Measurements from ENCODE around the gene EEIG2.

GRCh38 chr1:108557296-108557695 is 2.6 kb upstream of the EEIG2 start:
- no peak for TF ChIP-seq POLR2AphosphoS5 (IDR thresholded peaks at IDR 0.05)
- TF ChIP-seq, protein P1, sequence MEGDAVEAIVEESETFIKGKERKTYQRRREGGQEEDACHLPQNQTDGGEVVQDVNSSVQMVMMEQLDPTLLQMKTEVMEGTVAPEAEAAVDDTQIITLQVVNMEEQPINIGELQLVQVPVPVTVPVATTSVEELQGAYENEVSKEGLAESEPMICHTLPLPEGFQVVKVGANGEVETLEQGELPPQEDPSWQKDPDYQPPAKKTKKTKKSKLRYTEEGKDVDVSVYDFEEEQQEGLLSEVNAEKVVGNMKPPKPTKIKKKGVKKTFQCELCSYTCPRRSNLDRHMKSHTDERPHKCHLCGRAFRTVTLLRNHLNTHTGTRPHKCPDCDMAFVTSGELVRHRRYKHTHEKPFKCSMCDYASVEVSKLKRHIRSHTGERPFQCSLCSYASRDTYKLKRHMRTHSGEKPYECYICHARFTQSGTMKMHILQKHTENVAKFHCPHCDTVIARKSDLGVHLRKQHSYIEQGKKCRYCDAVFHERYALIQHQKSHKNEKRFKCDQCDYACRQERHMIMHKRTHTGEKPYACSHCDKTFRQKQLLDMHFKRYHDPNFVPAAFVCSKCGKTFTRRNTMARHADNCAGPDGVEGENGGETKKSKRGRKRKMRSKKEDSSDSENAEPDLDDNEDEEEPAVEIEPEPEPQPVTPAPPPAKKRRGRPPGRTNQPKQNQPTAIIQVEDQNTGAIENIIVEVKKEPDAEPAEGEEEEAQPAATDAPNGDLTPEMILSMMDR (IDR thresholded peaks at IDR 0.05): no peak
- no peak for TF ChIP-seq POLR2A (IDR thresholded peaks at IDR 0.05)
